ENCODE measurements around the gene CD3G. TPM values are rescaled to one million over a fixed set of nuclear protein-coding genes. Genes with fewer than 3 reads are reported as not detected.

CD3G gene
- total and polyA plus RNA-seq, 2 donors (not counting 1 experiment from before 2014, with no cell fraction given) = 0.34 to 0.76 TPM

- H3K4me3 ChIP-seq (ENCODE audit: control extremely low read depth in 1 of 5, extremely low read depth in 1 of 5, insufficient read depth in 1 of 5, low read depth in 2 of 5, low read length in 4 of 5) = no peak overlapping the region
- DNase-seq (no peak), ATAC-seq (ENCODE audit: low read depth) (no peak)
- POLR2A ChIA-PET = interaction anchor here (0.6 to 0.7 kb wide), 2 partner anchors 942 to 1140 kb away, joined by 5 to 7 read pairs; no protein-coding TSS in a partner anchor
- no peak overlapping the region for H3K9ac ChIP-seq (ENCODE audit: low read length)
- H3K27ac ChIP-seq (ENCODE audit: low read length in 2 of 2) = no peak overlapping the region
- H3K27ac Mint-ChIP-seq = no peak overlapping the region
- intact Hi-C loops (cut with micrococcal nuclease) = no loop called here
- H3K4me2 ChIP-seq (replicated peaks; ENCODE audit: low read depth, low read length, poor library complexity, severe bottlenecking) = no peak overlapping the region
- no peak overlapping the region for H2AFZ ChIP-seq (ENCODE audit: insufficient read depth, low read depth, low read length, poor library complexity, severe bottlenecking)
- no peaks in the 10 kb centered on the region for H3K9me3 Mint-ChIP-seq (ENCODE audit: insufficient read depth)
- TF ChIP-seq CTCF (IDR thresholded peaks at IDR 0.05) (no peak), EZH2 (IDR thresholded peaks at IDR 0.05; ENCODE audit: borderline replicate concordance, insufficient read depth, low read depth, low read length, poor library complexity, severe bottlenecking) (no peak)
- H3K4me1 Mint-ChIP-seq = peaks cover 12% of the 10 kb centered on the region
- no peak overlapping the region for H3K4me3 Mint-ChIP-seq
- no peaks in the 10 kb centered on the region for H3K36me3 ChIP-seq (replicated peaks in 1 of 2; ENCODE audit: control extremely low read depth in 1 of 2, control insufficient read depth in 1 of 2, extremely low read depth in 1 of 2, insufficient read depth in 2 of 2, low read length in 1 of 2)
- H3K27me3 ChIP-seq (replicated peaks in 1 of 4; ENCODE audit: control extremely low read depth in 1 of 4, control insufficient read depth in 3 of 4, insufficient read depth in 4 of 4, low read length in 3 of 4) = no peaks in the 10 kb centered on the region
- CTCF ChIA-PET = no interaction called here
- H3K27me3 Mint-ChIP-seq = no peaks in the 10 kb centered on the region
- H3K4me1 ChIP-seq (ENCODE audit: control insufficient read depth in 2 of 2, insufficient read depth in 2 of 2, low read length in 2 of 2) = peaks cover 9 to 11% of the 10 kb centered on the region in 2 donors
- H3K9me3 ChIP-seq (ENCODE audit: control extremely low read depth in 1 of 3, control insufficient read depth in 2 of 3, insufficient read depth in 1 of 3, low read length in 2 of 3) = no peaks in the 10 kb centered on the region
- no peaks in the 10 kb centered on the region for H4K20me1 ChIP-seq (ENCODE audit: control insufficient read depth, insufficient read depth, low read length, poor library complexity, severe bottlenecking)
- H3K79me2 ChIP-seq (ENCODE audit: control insufficient read depth, insufficient read depth, low read length) = no peaks in the 10 kb centered on the region
- no CpG with 5 or more reads among the region's 1 CpG for WGBS (ENCODE audit: insufficient coverage)
These were observed 9.4 kb upstream of the CD3G start for GRCh38 chr11:118334745-118335144.

- H3K4me3 ChIP-seq (ENCODE audit: control extremely low read depth in 1 of 5, extremely low read depth in 1 of 5, insufficient read depth in 1 of 5, low read depth in 2 of 5, low read length in 4 of 5) = no peak overlapping the region
- peak overlapping the region; percentile 81 for H3K27ac Mint-ChIP-seq
- H3K79me2 ChIP-seq (ENCODE audit: control insufficient read depth, insufficient read depth, low read length) = no peaks in the 10 kb centered on the region
- DNase-seq (peak; percentile 33), ATAC-seq (ENCODE audit: low read depth) (peak; percentile 49)
- no peaks in the 10 kb centered on the region for H3K9me3 ChIP-seq (ENCODE audit: control extremely low read depth in 1 of 3, control insufficient read depth in 2 of 3, insufficient read depth in 1 of 3, low read length in 2 of 3)
- H3K27me3 ChIP-seq (replicated peaks in 1 of 4; ENCODE audit: control extremely low read depth in 1 of 4, control insufficient read depth in 3 of 4, insufficient read depth in 4 of 4, low read length in 3 of 4) = no peaks in the 10 kb centered on the region
- H3K27me3 Mint-ChIP-seq = no peaks in the 10 kb centered on the region
- intact Hi-C loops (cut with micrococcal nuclease) = no loop called here
- TF ChIP-seq EZH2 (IDR thresholded peaks at IDR 0.05; ENCODE audit: borderline replicate concordance, insufficient read depth, low read depth, low read length, poor library complexity, severe bottlenecking) (no peak), CTCF (IDR thresholded peaks at IDR 0.05) (no peak)
- no peaks in the 10 kb centered on the region for H3K9me3 Mint-ChIP-seq (ENCODE audit: insufficient read depth)
- H3K36me3 ChIP-seq (replicated peaks in 1 of 2; ENCODE audit: control extremely low read depth in 1 of 2, control insufficient read depth in 1 of 2, extremely low read depth in 1 of 2, insufficient read depth in 2 of 2, low read length in 1 of 2) = no peaks in the 10 kb centered on the region
- peaks cover 9 to 11% of the 10 kb centered on the region in 2 donors for H3K4me1 ChIP-seq (ENCODE audit: control insufficient read depth in 2 of 2, insufficient read depth in 2 of 2, low read length in 2 of 2)
- peak overlapping the region in 1 of 2 donors; percentile 39 for H3K27ac ChIP-seq (ENCODE audit: low read length in 2 of 2)
- peaks cover 12% of the 10 kb centered on the region for H3K4me1 Mint-ChIP-seq
- peak overlapping the region; percentile 26 for H2AFZ ChIP-seq (ENCODE audit: insufficient read depth, low read depth, low read length, poor library complexity, severe bottlenecking)
- H3K4me3 Mint-ChIP-seq = peak overlapping the region; percentile 36
- no peak overlapping the region for H3K9ac ChIP-seq (ENCODE audit: low read length)
- H4K20me1 ChIP-seq (ENCODE audit: control insufficient read depth, insufficient read depth, low read length, poor library complexity, severe bottlenecking) = no peaks in the 10 kb centered on the region
- CTCF ChIA-PET = interaction anchor here (0.6 kb wide), 2 partner anchors 10 to 140 kb away, joined by 3 to 6 read pairs; no protein-coding TSS in a partner anchor
- 44% methylated on average over 7 of the region's 7 CpGs for WGBS (ENCODE audit: insufficient coverage)
- H3K4me2 ChIP-seq (replicated peaks; ENCODE audit: low read depth, low read length, poor library complexity, severe bottlenecking) = peak overlapping the region; percentile 42
- POLR2A ChIA-PET = no interaction called here
These were observed 5.5 kb upstream of the CD3G start for GRCh38 chr11:118338637-118339061.

All from B cell (primary cell).